ENCODE data around the gene ARL3. TPM values are rescaled to one million over a fixed set of nuclear protein-coding genes. Genes with fewer than 3 reads are reported as not detected.

ARL3 gene
- total RNA-seq, 1 experiment from 2014 or later, result 13.3 TPM

- no peak for ATAC-seq
- POLR2A ChIA-PET, result no interaction called here
- TF ChIP-seq, protein P1, sequence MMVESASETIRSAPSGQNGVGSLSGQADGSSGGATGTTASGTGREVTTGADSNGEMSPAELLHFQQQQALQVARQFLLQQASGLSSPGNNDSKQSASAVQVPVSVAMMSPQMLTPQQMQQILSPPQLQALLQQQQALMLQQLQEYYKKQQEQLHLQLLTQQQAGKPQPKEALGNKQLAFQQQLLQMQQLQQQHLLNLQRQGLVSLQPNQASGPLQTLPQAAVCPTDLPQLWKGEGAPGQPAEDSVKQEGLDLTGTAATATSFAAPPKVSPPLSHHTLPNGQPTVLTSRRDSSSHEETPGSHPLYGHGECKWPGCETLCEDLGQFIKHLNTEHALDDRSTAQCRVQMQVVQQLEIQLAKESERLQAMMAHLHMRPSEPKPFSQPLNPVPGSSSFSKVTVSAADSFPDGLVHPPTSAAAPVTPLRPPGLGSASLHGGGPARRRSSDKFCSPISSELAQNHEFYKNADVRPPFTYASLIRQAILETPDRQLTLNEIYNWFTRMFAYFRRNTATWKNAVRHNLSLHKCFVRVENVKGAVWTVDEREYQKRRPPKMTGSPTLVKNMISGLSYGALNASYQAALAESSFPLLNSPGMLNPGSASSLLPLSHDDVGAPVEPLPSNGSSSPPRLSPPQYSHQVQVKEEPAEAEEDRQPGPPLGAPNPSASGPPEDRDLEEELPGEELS (CRISPR knock-in tag; IDR thresholded peaks at IDR 0.05), result no peak
- TF ChIP-seq OVOL2 (CRISPR knock-in tag; IDR thresholded peaks at IDR 0.05; ENCODE audit: borderline replicate concordance) (no peak), SMAD3 (CRISPR knock-in tag; IDR thresholded peaks at IDR 0.05; ENCODE audit: borderline replicate concordance) (no peak), ZNF138 (CRISPR knock-in tag; conservative IDR thresholded peaks at IDR 0.05) (no peak), FOXJ3 (CRISPR knock-in tag; IDR thresholded peaks at IDR 0.05; ENCODE audit: borderline replicate concordance) (no peak), ZNF425 (CRISPR knock-in tag; conservative IDR thresholded peaks at IDR 0.05) (no peak), TCF7 (CRISPR knock-in tag; IDR thresholded peaks at IDR 0.05; ENCODE audit: low read depth) (no peak), ZNF396 (CRISPR knock-in tag; IDR thresholded peaks at IDR 0.05; ENCODE audit: borderline replicate concordance) (no peak), HMGXB4 (CRISPR knock-in tag; IDR thresholded peaks at IDR 0.05) (no peak)
- TF ChIP-seq, protein P2, sequence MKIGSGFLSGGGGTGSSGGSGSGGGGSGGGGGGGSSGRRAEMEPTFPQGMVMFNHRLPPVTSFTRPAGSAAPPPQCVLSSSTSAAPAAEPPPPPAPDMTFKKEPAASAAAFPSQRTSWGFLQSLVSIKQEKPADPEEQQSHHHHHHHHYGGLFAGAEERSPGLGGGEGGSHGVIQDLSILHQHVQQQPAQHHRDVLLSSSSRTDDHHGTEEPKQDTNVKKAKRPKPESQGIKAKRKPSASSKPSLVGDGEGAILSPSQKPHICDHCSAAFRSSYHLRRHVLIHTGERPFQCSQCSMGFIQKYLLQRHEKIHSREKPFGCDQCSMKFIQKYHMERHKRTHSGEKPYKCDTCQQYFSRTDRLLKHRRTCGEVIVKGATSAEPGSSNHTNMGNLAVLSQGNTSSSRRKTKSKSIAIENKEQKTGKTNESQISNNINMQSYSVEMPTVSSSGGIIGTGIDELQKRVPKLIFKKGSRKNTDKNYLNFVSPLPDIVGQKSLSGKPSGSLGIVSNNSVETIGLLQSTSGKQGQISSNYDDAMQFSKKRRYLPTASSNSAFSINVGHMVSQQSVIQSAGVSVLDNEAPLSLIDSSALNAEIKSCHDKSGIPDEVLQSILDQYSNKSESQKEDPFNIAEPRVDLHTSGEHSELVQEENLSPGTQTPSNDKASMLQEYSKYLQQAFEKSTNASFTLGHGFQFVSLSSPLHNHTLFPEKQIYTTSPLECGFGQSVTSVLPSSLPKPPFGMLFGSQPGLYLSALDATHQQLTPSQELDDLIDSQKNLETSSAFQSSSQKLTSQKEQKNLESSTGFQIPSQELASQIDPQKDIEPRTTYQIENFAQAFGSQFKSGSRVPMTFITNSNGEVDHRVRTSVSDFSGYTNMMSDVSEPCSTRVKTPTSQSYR (CRISPR knock-in tag; IDR thresholded peaks at IDR 0.05), result no peak
- TF ChIP-seq, protein P3, sequence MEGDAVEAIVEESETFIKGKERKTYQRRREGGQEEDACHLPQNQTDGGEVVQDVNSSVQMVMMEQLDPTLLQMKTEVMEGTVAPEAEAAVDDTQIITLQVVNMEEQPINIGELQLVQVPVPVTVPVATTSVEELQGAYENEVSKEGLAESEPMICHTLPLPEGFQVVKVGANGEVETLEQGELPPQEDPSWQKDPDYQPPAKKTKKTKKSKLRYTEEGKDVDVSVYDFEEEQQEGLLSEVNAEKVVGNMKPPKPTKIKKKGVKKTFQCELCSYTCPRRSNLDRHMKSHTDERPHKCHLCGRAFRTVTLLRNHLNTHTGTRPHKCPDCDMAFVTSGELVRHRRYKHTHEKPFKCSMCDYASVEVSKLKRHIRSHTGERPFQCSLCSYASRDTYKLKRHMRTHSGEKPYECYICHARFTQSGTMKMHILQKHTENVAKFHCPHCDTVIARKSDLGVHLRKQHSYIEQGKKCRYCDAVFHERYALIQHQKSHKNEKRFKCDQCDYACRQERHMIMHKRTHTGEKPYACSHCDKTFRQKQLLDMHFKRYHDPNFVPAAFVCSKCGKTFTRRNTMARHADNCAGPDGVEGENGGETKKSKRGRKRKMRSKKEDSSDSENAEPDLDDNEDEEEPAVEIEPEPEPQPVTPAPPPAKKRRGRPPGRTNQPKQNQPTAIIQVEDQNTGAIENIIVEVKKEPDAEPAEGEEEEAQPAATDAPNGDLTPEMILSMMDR (IDR thresholded peaks at IDR 0.05), result no peak
- CTCF ChIA-PET, result interaction anchor here (0.6 to 2.0 kb wide), 2 partner anchors 11 to 49 kb away, joined by 4 to 6 read pairs; no protein-coding TSS in a partner anchor
- peaks cover 50% of the 10 kb centered on the region for H3K36me3 Mint-ChIP-seq
- H3K4me3 Mint-ChIP-seq, result no peak overlapping the region
- DNase-seq (ENCODE audit: low spot score), result no peak
- no peaks in the 10 kb centered on the region for H3K27me3 Mint-ChIP-seq (ENCODE audit: low read depth)
- H3K27ac Mint-ChIP-seq, result no peak overlapping the region
- H3K9me3 Mint-ChIP-seq, result peaks cover 6% of the 10 kb centered on the region
- no peaks in the 10 kb centered on the region for H3K4me1 Mint-ChIP-seq
These were observed 13.0 kb upstream of the ARL3 start for GRCh38 chr10:102727037-102727818.

- Mint-ChIP-seq H3K36me3 (peaks cover 48% of the 10 kb centered on the region), H3K4me3 (no peak overlapping the region), H3K27me3 (ENCODE audit: low read depth) (no peaks in the 10 kb centered on the region), H3K9me3 (peaks cover 6% of the 10 kb centered on the region), H3K4me1 (peaks cover 6% of the 10 kb centered on the region), H3K27ac (no peak overlapping the region; the same call in 1 of the 2 replicates)
- ChIA-PET CTCF (interaction anchor here (2.0 kb wide), 1 partner anchor 48 kb away, joined by 6 read pairs; no protein-coding TSS in a partner anchor), POLR2A (no interaction called here)
- DNase-seq (ENCODE audit: low spot score), result no peak
- no peak for TF ChIP-seq ZNF263 (CRISPR knock-in tag; IDR thresholded peaks at IDR 0.05; ENCODE audit: low read depth)
- no peak for TF ChIP-seq NR2C2 (CRISPR knock-in tag; IDR thresholded peaks at IDR 0.05)
- TF ChIP-seq ATF1 (CRISPR knock-in tag; IDR thresholded peaks at IDR 0.05), result no peak
- TF ChIP-seq PRRX2 (CRISPR knock-in tag; IDR thresholded peaks at IDR 0.05), result no peak
- no peak for ATAC-seq
These were observed 12.1 kb upstream of the ARL3 start for GRCh38 chr10:102726274-102726673.

Measured in WTC11 (cell line).